Coronary artery (tissue), 2 donors: ENCODE measurements around the gene MEIS1.

Experiments
- DNase-seq: peaks from one replicate; pipeline ENCODE4 v3.0.0-alpha.2; 2017; ENCODE audit warnings: low spot score
- H3K27ac ChIP-seq, 2 donors: fragments of 200-600 bp; sonication (generic); one replicate each; pipeline ENCODE4 v1.5.1; 2016 to 2019
- H3K4me3 ChIP-seq: fragments of 200-600 bp; sonication (generic); 2 replicates; pipeline ENCODE4 v1.5.1; 2016; ENCODE audit warnings: mild to moderate bottlenecking, moderate library complexity
- CTCF ChIP-seq: fragments of 200-600 bp; sonication (generic); IDR thresholded peaks from one replicate; pipeline ENCODE4 v1.5.1; 2019; ENCODE audit warnings: antibody characterized with exemption

Gene MEIS1

DNA sequence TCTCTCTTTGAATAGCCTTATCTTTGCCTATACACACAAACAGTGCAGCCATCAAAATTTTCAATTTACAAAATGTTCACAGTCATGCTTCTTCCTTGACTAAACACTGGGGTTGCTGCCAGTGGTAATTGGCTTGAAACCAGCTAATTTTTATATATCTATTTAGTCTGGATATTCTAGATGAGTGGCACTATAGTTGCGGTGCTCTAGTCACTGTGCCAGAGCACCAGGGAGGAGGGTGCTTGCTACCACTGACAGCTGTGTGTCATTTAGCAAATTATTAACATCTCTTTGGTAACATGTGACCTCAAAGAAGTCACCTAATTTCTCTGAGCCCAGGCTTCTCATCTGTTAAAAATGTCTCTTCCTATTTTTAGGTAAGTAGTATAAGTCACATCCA lies 130.4 kb downstream of the MEIS1 start:
- H3K4me3 ChIP-seq: no peak overlapping the region
- DNase-seq: no peak
- no peak overlapping the region for H3K27ac ChIP-seq
- TF ChIP-seq CTCF: no peak

DNA sequence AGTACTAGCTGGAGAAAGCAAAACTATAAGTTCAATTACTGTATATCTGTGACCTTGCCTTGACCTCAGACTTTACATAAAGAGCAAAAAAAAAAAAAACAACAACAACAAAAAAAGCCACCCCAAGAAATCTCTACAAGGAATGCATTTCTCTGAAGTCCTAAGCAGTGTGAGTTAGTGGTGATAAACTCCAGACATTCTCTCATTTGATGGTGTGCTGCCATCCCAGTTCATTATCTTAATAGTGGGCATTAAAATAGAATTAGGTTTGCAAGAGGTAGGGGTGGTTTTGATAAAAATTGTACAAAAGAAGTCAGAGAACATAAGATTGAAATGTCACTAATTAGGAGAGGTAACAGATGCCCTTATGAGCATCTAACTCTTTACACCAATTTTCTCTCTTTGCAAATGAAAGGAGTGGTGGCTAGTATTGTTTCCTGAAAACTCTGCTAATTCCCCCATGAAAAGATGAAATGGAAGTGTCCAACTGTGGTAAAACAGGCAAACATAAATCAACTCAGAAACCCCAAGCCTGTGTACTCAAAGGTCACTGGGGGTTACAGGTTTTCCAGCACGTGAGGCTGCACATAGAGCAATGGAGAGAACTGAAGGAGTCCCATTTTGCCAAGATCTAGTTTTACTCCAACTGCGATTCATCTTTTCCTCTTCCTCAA lies 131.9 kb downstream of the MEIS1 start:
- TF ChIP-seq CTCF: no peak
- no peak overlapping the region for H3K27ac ChIP-seq
- no peak overlapping the region for H3K4me3 ChIP-seq
- DNase-seq: no peak

DNA sequence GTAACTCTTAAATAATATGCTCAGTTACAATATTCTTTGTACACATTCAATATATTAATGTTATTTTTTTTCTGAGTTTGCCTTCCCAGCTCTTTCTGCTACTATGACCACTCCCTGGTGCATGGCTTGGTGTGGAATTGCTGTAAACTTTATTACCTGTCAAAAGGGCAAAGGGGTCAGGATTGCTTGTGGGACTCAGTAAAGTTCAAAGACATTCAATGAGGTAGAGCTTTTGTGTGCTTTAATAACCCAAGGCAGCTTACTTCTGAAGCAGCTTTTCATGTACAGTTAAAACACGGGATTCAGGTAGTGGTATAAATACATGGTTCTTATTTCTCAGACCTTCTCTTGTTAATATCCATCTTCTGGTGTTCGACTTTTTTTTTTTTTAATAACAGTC lies 132.8 kb downstream of the MEIS1 start:
- Histone ChIP-seq H3K27ac (no peak overlapping the region), H3K4me3 (no peak overlapping the region)
- TF ChIP-seq CTCF: no peak
- no peak for DNase-seq

DNA sequence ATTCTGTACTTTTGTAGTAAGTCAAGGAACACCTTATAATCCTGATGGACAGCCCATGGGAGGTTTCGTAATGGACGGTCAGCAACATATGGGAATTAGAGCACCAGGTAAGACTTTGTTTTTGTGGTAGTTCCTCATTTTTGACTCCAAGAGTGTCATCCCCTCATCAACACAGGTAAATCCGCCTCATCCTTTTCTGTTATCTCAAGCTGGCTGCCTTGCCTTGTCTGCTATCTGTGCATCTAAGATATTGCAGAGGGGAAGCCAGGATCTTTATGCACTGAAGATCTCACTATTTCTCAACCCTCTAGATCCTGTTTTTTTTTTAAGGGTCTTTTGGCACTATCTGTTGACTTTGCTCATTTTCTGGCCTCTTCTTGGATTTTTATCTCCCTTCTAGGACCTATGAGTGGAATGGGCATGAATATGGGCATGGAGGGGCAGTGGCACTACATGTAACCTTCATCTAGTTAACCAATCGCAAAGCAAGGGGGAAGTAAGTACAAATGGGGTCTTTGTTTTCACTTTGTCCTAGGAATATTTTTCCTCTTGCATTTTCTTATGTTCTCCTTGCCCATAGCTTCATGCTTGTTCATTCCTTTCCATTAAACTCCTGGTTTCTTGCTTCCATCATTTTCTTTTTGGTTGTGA lies 133.8 kb downstream of the MEIS1 start:
- no peak for TF ChIP-seq CTCF
- Histone ChIP-seq H3K4me3 (no peak overlapping the region), H3K27ac (no peak overlapping the region)
- no peak for DNase-seq

GRCh38 chr2:66569321-66569851 lies 134.5 kb downstream of the MEIS1 start:
- no peak overlapping the region for H3K27ac ChIP-seq
- no peak for TF ChIP-seq CTCF

DNA sequence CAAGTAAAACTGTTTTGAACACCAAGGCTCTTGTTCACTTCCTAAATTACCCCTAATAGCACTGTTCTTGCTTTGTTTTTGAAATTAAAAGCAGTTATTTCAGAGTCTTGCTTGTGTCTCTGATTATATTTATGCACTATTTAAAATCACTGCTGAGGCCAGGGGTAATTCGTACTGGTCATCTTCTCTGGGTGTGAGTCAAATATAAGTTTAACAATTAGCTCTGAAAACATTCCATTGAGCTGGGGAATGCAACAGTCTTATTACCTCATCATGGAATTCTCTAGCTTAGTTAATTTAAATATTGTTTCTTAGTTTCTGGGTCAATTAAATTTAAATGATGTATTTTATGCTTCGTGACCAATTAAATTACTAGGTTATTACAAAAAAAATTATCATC lies 135.0 kb downstream of the MEIS1 start:
- H3K27ac ChIP-seq: no peak overlapping the region
- TF ChIP-seq CTCF: no peak
- no peak overlapping the region for H3K4me3 ChIP-seq
- no peak for DNase-seq

More at GRCh38 chr2:66569321-66569851, 134.5 kb downstream of the MEIS1 start:
- DNase-seq: no peak
- no peak overlapping the region for H3K4me3 ChIP-seq

- Histone ChIP-seq H3K27ac (no peak overlapping the region), H3K4me3 (no peak overlapping the region)
- no peak for DNase-seq
- no peak for TF ChIP-seq CTCF
Measured at GRCh38 chr2:66570471-66570870, 135.5 kb downstream of the MEIS1 start.
